RKO (cell line): ENCODE results near the gene FBXL16.

Source experiments
- DNase-seq: peaks from one replicate; pipeline ENCODE4 v3.0.0-alpha.2; 2016; ENCODE audit warnings: low spot score

Gene FBXL16

GRCh38 chr16:676913-677312, 28.7 kb downstream of the FBXL16 start:
- DNase-seq = no peak

GRCh38 chr16:676565-676902, 29.1 kb downstream of the FBXL16 start:
- no peak for DNase-seq

- DNase-seq = no peak
Observed at GRCh38 chr16:675884-676564, 29.6 kb downstream of the FBXL16 start.

GRCh38 chr16:674968-675883, 30.4 kb downstream of the FBXL16 start, which contains the start of gene RHBDL1:
Gene RHBDL1, plus strand, starts transcription at chr16:675671. Its CDS starts 120 bp downstream, at chr16:675791.
- no peak for DNase-seq

GRCh38 chr16:674214-674881, 31.3 kb downstream of the FBXL16 start:
- no peak for DNase-seq

- DNase-seq = no peak
Observed at GRCh38 chr16:673399-673991, 32.1 kb downstream of the FBXL16 start.

- no peak for DNase-seq
Observed at GRCh38 chr16:672851-673250, 32.8 kb downstream of the FBXL16 start.

GRCh38 chr16:672371-672770, 33.2 kb downstream of the FBXL16 start:
- DNase-seq = no peak

GRCh38 chr16:671353-672131, 34.1 kb downstream of the FBXL16 start:
- DNase-seq = no peak

GRCh38 chr16:670485-671352, 34.9 kb downstream of the FBXL16 start:
- DNase-seq = no peak

GRCh38 chr16:669666-670065, 35.9 kb downstream of the FBXL16 start:
- no peak for DNase-seq

GRCh38 chr16:668519-669171, 37.0 kb downstream of the FBXL16 start:
- peak; percentile 7 for DNase-seq

- peak; percentile 91 for DNase-seq
Observed at GRCh38 chr16:667780-668518, 37.7 kb downstream of the FBXL16 start, which contains the start of gene RHOT2. Gene RHOT2, plus strand, starts transcription at chr16:668132. Its CDS starts 68 bp downstream, at chr16:668200.

GRCh38 chr16:667113-667779, 38.4 kb downstream of the FBXL16 start:
- DNase-seq = no peak

- DNase-seq = no peak
Observed at GRCh38 chr16:666572-666971, 39.0 kb downstream of the FBXL16 start.

GRCh38 chr16:662597-662996, 43.0 kb downstream of the FBXL16 start:
- no peak for DNase-seq

GRCh38 chr16:662095-662494, 43.5 kb downstream of the FBXL16 start:
- DNase-seq = no peak

GRCh38 chr16:661184-661821, 44.3 kb downstream of the FBXL16 start:
- no peak for DNase-seq
